Measurements from ENCODE around the gene TRIP12. TPM values are rescaled to one million over a fixed set of nuclear protein-coding genes. Genes with fewer than 3 reads are reported as not detected.

TRIP12 gene
- total and polyA plus RNA-seq, 2 donors (not counting 3 experiments of a cell fraction or from before 2014, with no cell fraction given) = 53.8 to 278 TPM

DNA sequence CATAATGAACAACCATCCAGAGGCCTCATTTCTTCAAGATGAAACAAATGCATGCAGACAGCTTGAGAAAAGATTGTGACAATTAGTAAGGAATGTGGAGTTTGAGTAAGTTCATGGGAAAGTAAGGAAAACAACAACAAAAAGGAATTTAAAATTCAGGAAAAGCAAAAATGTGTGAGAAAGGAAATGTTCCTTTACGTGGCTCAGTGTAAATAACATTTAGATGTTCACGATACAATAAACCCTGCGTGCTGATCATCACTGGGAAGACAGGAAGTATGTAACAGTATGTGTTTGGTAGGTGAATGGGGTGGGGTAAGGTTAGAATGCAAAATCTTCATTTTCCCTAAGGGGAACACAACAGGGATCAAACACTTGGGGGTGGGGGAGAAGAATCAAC is 72.7 kb downstream of the TRIP12 start:
- peak overlapping the region; percentile 32 for H3K4me2 ChIP-seq (ENCODE audit: insufficient read depth, low read length)
- dilution Hi-C loops (cut with MboI; ENCODE audit: extremely low pct_ligation_motif_present, low sequenced_read_pairs) = no loop called here
- DNase-seq (ENCODE audit: low read depth, low spot score) (peak; percentile 83), FAIRE-seq (no peak)
- peaks cover 0 to 2% of the 10 kb centered on the region in 2 experiments for H3K36me3 ChIP-seq (ENCODE audit: control insufficient read depth in 2 of 2, extremely low read depth in 1 of 2, insufficient read depth in 2 of 2, low read length in 2 of 2)
- peaks cover 4% of the 10 kb centered on the region for H4K20me1 ChIP-seq (replicated peaks; ENCODE audit: control insufficient read depth, extremely low read depth, insufficient read depth, low read length)
- H3K9me1 ChIP-seq (replicated peaks; ENCODE audit: control insufficient read depth, extremely low read depth, insufficient read depth, low read length) = no peaks in the 10 kb centered on the region
- no TSS peak for BruUV-seq (replicated peaks)
- intact Hi-C loops (cut with micrococcal nuclease) = loop anchor here (2.0 kb wide), 1 partner anchor 16 kb away; no protein-coding TSS in a partner anchor
- no peak overlapping the region for H3K9ac ChIP-seq (replicated peaks; ENCODE audit: extremely low read depth, insufficient read depth, low read length)
- POLR2A ChIA-PET = no interaction called here
- H3K27ac ChIP-seq (ENCODE audit: insufficient read depth, low read depth, low read length) = peak overlapping the region; percentile 44
- H3K79me2 ChIP-seq (ENCODE audit: control insufficient read depth, insufficient read depth, low read length) = peaks cover 82% of the 10 kb centered on the region
- peaks cover 43% of the 10 kb centered on the region for H3K4me1 ChIP-seq (ENCODE audit: control insufficient read depth, extremely low read depth, insufficient read depth, low read length)
- H3K27me3 ChIP-seq (ENCODE audit: control insufficient read depth in 2 of 2, insufficient read depth in 2 of 2, low read length in 2 of 2) = no peaks in the 10 kb centered on the region
- CTCF ChIA-PET = interaction anchor here (0.6 kb wide), 1 partner anchor 311 kb away, joined by 3 read pairs; no protein-coding TSS in a partner anchor
- H3K4me3 ChIP-seq (replicated peaks in 1 of 3; ENCODE audit: insufficient read depth in 1 of 3, low read depth in 1 of 3, low read length in 3 of 3) = no peak overlapping the region
- H2AFZ ChIP-seq (ENCODE audit: low read depth, low read length) = no peak overlapping the region
- TF ChIP-seq POLR2AphosphoS5 (IDR thresholded peaks at IDR 0.05; ENCODE audit: insufficient read depth, low read depth, low read length) (no peak), MYC (IDR thresholded peaks at IDR 0.05; ENCODE audit: low read depth, low read length) (no peak), FOS (IDR thresholded peaks at IDR 0.05; ENCODE audit: borderline replicate concordance, insufficient read depth, low read length) (no peak), GATA2 (IDR thresholded peaks at IDR 0.05; ENCODE audit: insufficient read depth, insufficient read length, low read depth, low read length) (no peak), POLR2A (IDR thresholded peaks at IDR 0.05; ENCODE audit: low read depth, low read length) (no peak), JUN (IDR thresholded peaks at IDR 0.05; ENCODE audit: borderline replicate concordance, insufficient read depth, insufficient read length, low read depth) (no peak), EZH2 (IDR thresholded peaks at IDR 0.05; ENCODE audit: borderline replicate concordance, low read depth, low read length, severe bottlenecking) (no peak)
- TF ChIP-seq, protein P1, sequence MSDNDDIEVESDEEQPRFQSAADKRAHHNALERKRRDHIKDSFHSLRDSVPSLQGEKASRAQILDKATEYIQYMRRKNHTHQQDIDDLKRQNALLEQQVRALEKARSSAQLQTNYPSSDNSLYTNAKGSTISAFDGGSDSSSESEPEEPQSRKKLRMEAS (IDR thresholded peaks at IDR 0.05; ENCODE audit: insufficient read depth, insufficient read length) = no peak
- TF ChIP-seq, protein P2, sequence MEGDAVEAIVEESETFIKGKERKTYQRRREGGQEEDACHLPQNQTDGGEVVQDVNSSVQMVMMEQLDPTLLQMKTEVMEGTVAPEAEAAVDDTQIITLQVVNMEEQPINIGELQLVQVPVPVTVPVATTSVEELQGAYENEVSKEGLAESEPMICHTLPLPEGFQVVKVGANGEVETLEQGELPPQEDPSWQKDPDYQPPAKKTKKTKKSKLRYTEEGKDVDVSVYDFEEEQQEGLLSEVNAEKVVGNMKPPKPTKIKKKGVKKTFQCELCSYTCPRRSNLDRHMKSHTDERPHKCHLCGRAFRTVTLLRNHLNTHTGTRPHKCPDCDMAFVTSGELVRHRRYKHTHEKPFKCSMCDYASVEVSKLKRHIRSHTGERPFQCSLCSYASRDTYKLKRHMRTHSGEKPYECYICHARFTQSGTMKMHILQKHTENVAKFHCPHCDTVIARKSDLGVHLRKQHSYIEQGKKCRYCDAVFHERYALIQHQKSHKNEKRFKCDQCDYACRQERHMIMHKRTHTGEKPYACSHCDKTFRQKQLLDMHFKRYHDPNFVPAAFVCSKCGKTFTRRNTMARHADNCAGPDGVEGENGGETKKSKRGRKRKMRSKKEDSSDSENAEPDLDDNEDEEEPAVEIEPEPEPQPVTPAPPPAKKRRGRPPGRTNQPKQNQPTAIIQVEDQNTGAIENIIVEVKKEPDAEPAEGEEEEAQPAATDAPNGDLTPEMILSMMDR (IDR thresholded peaks at IDR 0.05; ENCODE audit: extremely low read depth in 1 of 2, insufficient read depth in 1 of 2, low read depth in 1 of 2, low read length in 2 of 2) = no peak
- no peaks in the 10 kb centered on the region for H3K9me3 ChIP-seq (replicated peaks; ENCODE audit: control insufficient read depth, insufficient read depth, low read length)
